Suppressor macrophage treated with lipopolysaccharide for 4 hours (primary cell): ENCODE results near the gene PNMA6A.
"Not testable (repeated sequence)": the region's sequence is repeated elsewhere in the genome, so short reads cannot be mapped to it uniquely, and the experiment has no call there.

ENCODE experiments used
- DNase-seq: peaks from one replicate; pipeline ENCODE4 v3.0.0-alpha.2; 2020

PNMA6A gene

GRCh38 chrX:153077437-153078135 is 5.3 kb downstream of the PNMA6A start:
- not testable (repeated sequence) for DNase-seq

GRCh38 chrX:153083238-153083923 is 11.1 kb downstream of the PNMA6A start:
- not testable (repeated sequence) for DNase-seq

GRCh38 chrX:153102418-153102817 is 30.2 kb downstream of the PNMA6A start:
- no peak for DNase-seq

- not testable (repeated sequence) for DNase-seq
These were observed 32.7 kb downstream of the PNMA6A start for GRCh38 chrX:153104959-153105358.

- not testable (repeated sequence) for DNase-seq
These were observed 34.0 kb downstream of the PNMA6A start for GRCh38 chrX:153106092-153106801.

- DNase-seq: not testable (repeated sequence)
These were observed 38.5 kb downstream of the PNMA6A start for GRCh38 chrX:153110735-153111134.

GRCh38 chrX:153113851-153114250 is 41.6 kb downstream of the PNMA6A start:
- DNase-seq: not testable (repeated sequence)

- DNase-seq: not testable (repeated sequence)
These were observed 45.5 kb downstream of the PNMA6A start for GRCh38 chrX:153117754-153118153.

GRCh38 chrX:153120230-153120629 is 48.0 kb downstream of the PNMA6A start:
- DNase-seq: not testable (repeated sequence)

GRCh38 chrX:153123468-153123867 is 51.2 kb downstream of the PNMA6A start:
- not testable (repeated sequence) for DNase-seq
